Lung (tissue), 12 donors: ENCODE data around the gene RAE1. TPM values are rescaled to one million over a fixed set of nuclear protein-coding genes. Genes with fewer than 3 reads are reported as not detected.

Experiments used
- ATAC-seq: fragments of 200-7000 bp; cut with Tn5 transposase; one replicate; pipeline ENCODE4 v1.9.1; 2020; ENCODE audit warnings: moderate number of reproducible peaks; ENCODE audit not compliant: insufficient read depth, low FRiP score
- DNase-seq, 3 donors: peaks; one replicate each; pipeline ENCODE4 v3.0.0-alpha.2; 2013 to 2017
- H3K27ac ChIP-seq, 2 donors: one replicate each; pipeline ENCODE4 v1.5.1; 2013; ENCODE audit warnings: mild to moderate bottlenecking in 2 of 2, moderate library complexity in 2 of 2, control low read depth in 1 of 2, inconsistent platforms in 1 of 2, low read depth in 1 of 2, low read length in 1 of 2
- H3K27me3 ChIP-seq, 3 donors: one replicate each; pipeline ENCODE4 v1.5.1; 2013; ENCODE audit warnings: low read length in 2 of 3; ENCODE audit not compliant: control insufficient read depth in 3 of 3, insufficient read depth in 3 of 3
- H3K36me3 ChIP-seq, 4 donors: one replicate each; pipeline ENCODE4 v1.5.1; 2013; ENCODE audit warnings: low read length in 4 of 4, mild to moderate bottlenecking in 1 of 4, moderate library complexity in 1 of 4; ENCODE audit not compliant: control insufficient read depth in 4 of 4, insufficient read depth in 4 of 4
- H3K4me1 ChIP-seq, 5 donors: one replicate each; pipeline ENCODE4 v1.5.1; 2013; ENCODE audit warnings: low read length in 5 of 5, mild to moderate bottlenecking in 2 of 5, moderate library complexity in 1 of 5; ENCODE audit not compliant: control insufficient read depth in 5 of 5, insufficient read depth in 5 of 5
- H3K4me3 ChIP-seq: one replicate; pipeline ENCODE4 v1.5.1; 2013; ENCODE audit warnings: mild to moderate bottlenecking, control low read depth, moderate library complexity
- H3K9ac ChIP-seq, 2 donors: one replicate each; pipeline ENCODE4 v1.5.1; 2013; ENCODE audit warnings: low read length in 2 of 2, control low read depth in 1 of 2; ENCODE audit not compliant: insufficient read depth in 1 of 2
- H3K9me3 ChIP-seq, 4 donors: one replicate each; pipeline ENCODE4 v1.5.1; 2013; ENCODE audit warnings: low read length in 3 of 4, mild to moderate bottlenecking in 1 of 4, moderate library complexity in 1 of 4; ENCODE audit not compliant: control insufficient read depth in 4 of 4, insufficient read depth in 3 of 4
- WGBS, 2 donors: extraction: QIAGEN DNeasy Blood & Tissue Kit; methylation state at CpG; one replicate each; pipeline ENCODE4 v1.1.7; 2013; 5-methylcytosine and 5-hydroxymethylcytosine counted together
- polyA plus RNA-seq, 2 donors: library from polyadenylated mRNA; stranded (reverse); fragments of 200-250 nt; gene quantifications; one replicate each; pipeline ENCODE4 v1.2.1, GENCODE V29; 2013
- total RNA-seq, 2 donors: library from RNA; depleted of rRNA in 1 of 2; stranded (reverse); fragments of >200 nt in 1 of 2; gene quantifications; one replicate each; pipeline ENCODE4 v1.2.1, GENCODE V29; 2014 to 2021
- TF ChIP-seq, protein P1 (sequence below): IDR thresholded peaks from 2 replicates; pipeline ENCODE4 v1.5.1; 2012; ENCODE audit warnings: mild to moderate bottlenecking; ENCODE audit errors: control extremely low read depth, extremely low read depth
- donor health status: control.
- donor health status: control.
- donor health status: Bipolar disorder and iron deficiency.
- donor health status: healthy.
- donor health status: DM: yes; HTN: yes; CAD: no.

The RAE1 gene
- total and polyA plus RNA-seq, 4 donors, result 9.7 to 31.0 (median 20.7) TPM

DNA sequence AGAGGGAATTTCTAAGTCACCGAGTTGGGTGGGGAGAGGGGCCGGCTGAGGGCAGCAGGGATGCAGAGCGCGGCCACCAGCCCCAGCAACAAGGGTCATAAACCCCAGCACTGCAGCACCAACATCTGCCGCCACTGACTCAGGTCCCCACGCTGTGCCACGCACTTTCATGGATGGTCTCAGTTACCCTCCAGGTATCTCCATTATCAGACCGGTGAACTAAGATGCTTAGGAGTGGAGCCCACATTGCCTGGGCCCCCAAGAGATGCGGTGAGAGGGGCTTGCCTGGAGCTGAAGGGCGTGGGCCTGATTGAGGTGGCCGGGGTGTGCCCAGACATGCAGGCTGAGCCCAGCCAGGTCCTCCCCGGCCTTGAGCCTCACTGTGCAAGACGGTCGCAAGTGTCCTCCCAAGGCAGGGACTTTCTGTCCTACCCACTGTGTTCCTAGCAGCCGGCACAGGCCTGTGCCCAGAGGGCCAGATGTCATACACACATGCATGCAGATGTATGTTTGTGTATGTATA, 59.4 kb downstream of the RAE1 start:
- H3K4me3 ChIP-seq, result no peak overlapping the region
- WGBS, 2 donors, result 89 to 93% methylated on average over 15 of the region's 15 CpGs
- peaks cover 0 to 5% (median 0%) of the 10 kb centered on the region in 5 donors for H3K4me1 ChIP-seq
- peaks cover 0 to 34% (median 7%) of the 10 kb centered on the region in 4 donors for H3K36me3 ChIP-seq
- H3K27ac ChIP-seq, result no peak overlapping the region
- peaks cover 0 to 5% (median 0%) of the 10 kb centered on the region in 4 donors for H3K9me3 ChIP-seq
- H3K27me3 ChIP-seq, result no peaks in the 10 kb centered on the region
- TF ChIP-seq, protein P1, sequence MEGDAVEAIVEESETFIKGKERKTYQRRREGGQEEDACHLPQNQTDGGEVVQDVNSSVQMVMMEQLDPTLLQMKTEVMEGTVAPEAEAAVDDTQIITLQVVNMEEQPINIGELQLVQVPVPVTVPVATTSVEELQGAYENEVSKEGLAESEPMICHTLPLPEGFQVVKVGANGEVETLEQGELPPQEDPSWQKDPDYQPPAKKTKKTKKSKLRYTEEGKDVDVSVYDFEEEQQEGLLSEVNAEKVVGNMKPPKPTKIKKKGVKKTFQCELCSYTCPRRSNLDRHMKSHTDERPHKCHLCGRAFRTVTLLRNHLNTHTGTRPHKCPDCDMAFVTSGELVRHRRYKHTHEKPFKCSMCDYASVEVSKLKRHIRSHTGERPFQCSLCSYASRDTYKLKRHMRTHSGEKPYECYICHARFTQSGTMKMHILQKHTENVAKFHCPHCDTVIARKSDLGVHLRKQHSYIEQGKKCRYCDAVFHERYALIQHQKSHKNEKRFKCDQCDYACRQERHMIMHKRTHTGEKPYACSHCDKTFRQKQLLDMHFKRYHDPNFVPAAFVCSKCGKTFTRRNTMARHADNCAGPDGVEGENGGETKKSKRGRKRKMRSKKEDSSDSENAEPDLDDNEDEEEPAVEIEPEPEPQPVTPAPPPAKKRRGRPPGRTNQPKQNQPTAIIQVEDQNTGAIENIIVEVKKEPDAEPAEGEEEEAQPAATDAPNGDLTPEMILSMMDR, result no peak
- no peak for DNase-seq
- ATAC-seq, result no peak
- H3K9ac ChIP-seq, result no peak overlapping the region

DNA sequence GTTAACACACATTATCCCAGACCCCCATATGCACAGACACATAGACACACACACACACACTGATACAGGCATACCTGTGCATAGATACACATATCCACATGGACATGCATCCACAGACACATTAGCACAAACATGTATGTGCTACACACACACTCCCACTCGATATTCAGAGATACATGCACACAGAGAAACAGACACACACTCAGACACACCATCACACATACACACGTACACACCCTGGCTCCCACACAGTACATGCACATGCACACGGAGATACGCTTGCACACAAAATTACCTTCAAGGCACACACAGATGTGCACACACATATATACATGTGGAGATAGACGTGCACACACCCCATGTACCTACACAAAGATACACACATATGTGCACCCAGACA, 59.9 kb downstream of the RAE1 start:
- WGBS, 2 donors, result 91 to 96% methylated on average over 5 of the region's 5 CpGs
- TF ChIP-seq, protein P1, result no peak
- H3K9ac ChIP-seq, result no peak overlapping the region
- H3K27me3 ChIP-seq, result no peaks in the 10 kb centered on the region
- ATAC-seq (no peak), DNase-seq (no peak)
- no peak overlapping the region for H3K27ac ChIP-seq
- H3K9me3 ChIP-seq, result peaks cover 0 to 5% (median 0%) of the 10 kb centered on the region in 4 donors
- no peak overlapping the region for H3K4me3 ChIP-seq
- H3K36me3 ChIP-seq, result peaks cover 0 to 30% (median 7%) of the 10 kb centered on the region in 4 donors
- H3K4me1 ChIP-seq, result peaks cover 0 to 5% (median 0%) of the 10 kb centered on the region in 5 donors

DNA sequence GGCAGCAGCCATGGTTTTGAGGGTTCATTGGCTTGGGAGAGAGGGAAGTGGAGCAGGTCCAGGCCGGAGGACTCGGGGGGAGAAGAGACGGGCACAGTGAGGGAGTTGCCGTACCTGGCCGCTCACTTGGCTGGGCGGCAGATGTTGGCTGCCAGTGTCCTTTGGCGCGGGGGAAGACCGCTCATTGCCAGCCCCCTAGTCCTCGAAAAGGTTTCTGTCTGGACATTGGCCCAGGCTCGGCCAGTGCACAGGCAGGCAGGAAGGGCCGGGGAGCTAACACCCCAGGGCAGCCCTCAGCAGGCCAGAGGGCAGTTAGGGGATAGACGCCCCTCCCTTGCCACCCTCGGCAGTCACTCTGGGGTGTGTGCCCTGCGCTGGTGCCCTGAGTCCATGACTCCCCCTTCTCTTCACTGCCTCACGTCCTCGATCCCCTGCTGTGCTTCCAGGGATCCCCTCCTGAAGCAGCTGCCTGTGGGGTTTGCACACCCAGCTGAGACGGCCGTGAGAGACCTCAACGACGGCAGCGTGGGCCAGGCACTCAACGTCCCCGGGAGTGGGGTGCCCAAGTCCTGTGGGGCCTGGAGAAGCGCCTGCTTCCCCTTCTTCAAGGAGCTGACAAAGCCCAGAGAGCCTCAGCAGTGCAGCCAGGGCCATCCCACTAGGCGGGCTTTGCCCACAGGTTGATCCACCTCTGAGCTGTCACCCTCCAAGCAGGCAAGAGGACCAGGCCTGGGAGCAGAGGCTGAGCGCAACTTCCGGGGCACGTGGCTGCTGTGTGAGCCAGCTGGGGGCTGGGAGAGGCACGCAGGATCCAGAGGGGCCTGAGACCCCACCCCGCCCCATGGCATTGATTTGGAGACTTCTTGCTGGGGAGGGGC, 60.6 kb downstream of the RAE1 start:
- WGBS, 2 donors, result 87 to 92% methylated on average over 31 of the region's 31 CpGs
- no peak for DNase-seq

More for the DNA sequence above, 60.6 kb downstream of the RAE1 start:
- TF ChIP-seq, protein P1, result no peak
- peaks cover 0 to 5% (median 0%) of the 10 kb centered on the region in 4 donors for H3K9me3 ChIP-seq
- no peak overlapping the region for H3K9ac ChIP-seq
- H3K27ac ChIP-seq, result no peak overlapping the region
- H3K4me3 ChIP-seq, result no peak overlapping the region
- no peak for ATAC-seq
- H3K4me1 ChIP-seq, result peaks cover 0 to 5% (median 0%) of the 10 kb centered on the region in 5 donors
- H3K27me3 ChIP-seq, result no peaks in the 10 kb centered on the region
- peaks cover 0 to 24% (median 7%) of the 10 kb centered on the region in 4 donors for H3K36me3 ChIP-seq
